Glomerular visceral epithelial cell (primary cell): Measurements from ENCODE around the gene SRC.

Experiments
- DNase-seq: peaks from one replicate; pipeline ENCODE4 v3.0.0-alpha.2; 2016; ENCODE audit errors: extremely low spot score

SRC gene

DNA sequence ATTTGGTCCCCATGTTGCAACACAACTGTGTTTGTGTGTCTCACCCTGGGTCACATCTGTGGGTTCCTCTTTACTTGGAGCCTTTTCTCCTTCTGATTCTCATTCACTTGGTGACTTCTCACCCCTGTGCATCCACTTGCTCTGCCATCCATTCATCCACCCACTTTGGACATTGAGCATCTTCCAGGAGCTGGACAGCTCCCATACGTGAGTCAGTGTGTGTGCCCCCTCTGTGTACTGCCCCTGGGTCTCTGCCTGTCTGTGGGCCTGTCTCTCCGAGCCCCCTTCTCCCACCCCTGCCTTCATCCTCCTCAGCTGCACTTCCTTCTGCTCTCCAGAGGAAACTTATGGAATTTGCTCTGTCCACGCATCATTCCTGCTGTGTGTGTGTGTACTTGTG lies 107.3 kb downstream of the SRC start:
- DNase-seq, result no peak

DNA sequence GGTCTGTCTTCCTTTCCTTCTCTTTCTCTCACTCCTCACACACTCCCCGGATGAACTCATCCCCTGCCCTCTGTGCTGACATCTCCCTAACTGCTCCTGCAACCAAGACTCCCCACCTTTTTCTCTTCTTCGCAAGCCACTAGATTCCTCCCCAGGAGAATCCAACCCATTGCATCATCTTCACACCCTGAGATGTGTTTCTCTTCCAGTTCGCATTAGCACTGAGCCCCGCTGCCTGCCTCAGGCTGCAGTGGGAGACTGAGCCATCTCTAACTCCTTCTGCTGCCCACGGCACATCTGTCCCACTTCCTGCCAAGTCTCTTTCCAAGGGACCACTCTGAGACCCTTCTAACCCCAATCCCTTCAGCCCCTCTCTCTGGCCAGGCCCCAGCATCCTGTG lies 107.9 kb downstream of the SRC start:
- DNase-seq, result no peak

DNA sequence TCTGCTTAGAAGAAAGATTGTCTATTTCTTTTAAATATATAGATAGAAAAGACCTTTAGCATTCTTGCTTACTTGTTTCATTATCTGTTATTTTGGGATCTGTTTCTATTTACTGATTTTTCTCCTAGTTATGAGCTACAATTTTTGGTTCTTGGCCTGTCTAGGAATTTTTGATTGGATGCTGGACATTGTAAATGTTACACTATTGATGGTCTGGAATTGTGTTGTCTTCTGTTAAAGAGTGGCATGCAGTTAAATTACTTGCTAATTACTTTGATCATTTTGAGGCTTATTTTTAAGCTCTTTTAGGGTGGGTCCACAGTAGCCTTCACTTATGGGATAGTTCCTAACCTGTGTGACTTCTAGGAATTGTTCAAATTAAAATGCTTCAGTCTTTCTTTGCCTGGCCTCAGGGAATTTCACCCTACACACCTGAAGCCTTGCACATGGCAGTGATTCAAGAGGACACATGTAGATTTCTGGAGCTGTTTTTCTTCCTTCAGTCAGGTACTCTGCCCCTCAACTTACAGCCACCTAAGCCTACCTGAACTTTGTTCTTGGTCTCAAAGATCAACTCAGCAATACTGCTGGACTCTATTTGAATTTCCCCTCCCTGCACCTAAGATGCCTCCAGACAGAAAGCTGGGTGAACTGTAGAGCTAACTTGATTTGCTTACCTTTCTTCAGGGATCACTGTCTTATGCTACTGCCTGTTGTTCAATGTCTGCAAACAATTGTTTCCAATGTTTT lies 108.9 kb downstream of the SRC start:
- DNase-seq, result no peak
